HG03565 (cell line): ENCODE data around the gene ADNP2.

ENCODE experiments used
- ATAC-seq: cut with Tn5 transposase; IDR thresholded peaks from one replicate; pipeline ENCODE4 v1.9.1; 2021; ENCODE audit warnings: mild to moderate bottlenecking, moderate library complexity; ENCODE audit not compliant: unreplicated experiment

Gene ADNP2

DNA sequence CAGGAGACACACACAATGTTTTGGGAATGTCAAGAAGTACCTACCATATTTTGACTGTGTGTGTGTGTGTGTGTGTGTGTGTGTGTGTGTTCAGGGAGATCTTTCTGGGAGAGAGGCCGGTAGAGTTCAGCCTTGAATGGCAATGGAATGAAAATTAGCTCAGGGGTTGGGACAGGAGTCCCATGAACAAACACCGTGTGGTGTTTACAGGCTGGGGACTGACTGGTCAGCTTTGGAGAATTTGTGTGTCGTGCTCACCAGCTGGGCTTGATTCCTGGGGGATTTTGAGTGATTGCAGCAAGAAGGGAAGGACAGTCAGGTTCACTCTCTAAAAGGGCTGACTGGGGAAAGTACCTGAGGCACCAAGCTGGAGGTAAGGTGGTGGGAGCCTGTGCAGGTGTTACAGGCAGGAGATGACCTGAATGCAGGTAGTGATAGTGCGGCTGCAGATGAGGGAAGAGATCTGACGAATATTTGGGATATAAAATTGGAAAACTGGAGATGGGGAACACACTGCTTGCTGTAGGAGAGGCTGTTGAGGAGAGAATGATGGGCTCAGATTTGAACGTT is 2.5 kb upstream of the ADNP2 start:
- ATAC-seq, result no peak

DNA sequence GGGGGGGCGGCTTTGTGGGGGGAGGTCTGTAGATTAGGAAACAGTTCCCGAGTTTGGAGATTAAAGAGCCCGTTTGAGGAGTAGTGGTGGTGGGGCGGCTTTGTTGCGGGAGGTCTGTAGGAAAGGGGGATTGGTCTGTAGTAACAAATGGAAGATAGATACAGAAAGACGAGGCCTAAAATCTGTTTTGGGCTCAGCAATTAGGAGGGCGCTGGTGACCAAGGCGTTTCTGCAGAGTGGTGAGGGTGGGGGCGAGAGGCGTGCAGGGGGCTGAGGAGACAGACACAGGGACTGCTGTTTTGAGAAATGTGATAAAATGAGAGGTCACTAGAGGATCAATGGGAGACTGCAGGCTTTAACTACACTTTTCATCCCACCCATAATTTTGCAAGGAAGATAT is 1.6 kb upstream of the ADNP2 start:
- no peak for ATAC-seq

DNA sequence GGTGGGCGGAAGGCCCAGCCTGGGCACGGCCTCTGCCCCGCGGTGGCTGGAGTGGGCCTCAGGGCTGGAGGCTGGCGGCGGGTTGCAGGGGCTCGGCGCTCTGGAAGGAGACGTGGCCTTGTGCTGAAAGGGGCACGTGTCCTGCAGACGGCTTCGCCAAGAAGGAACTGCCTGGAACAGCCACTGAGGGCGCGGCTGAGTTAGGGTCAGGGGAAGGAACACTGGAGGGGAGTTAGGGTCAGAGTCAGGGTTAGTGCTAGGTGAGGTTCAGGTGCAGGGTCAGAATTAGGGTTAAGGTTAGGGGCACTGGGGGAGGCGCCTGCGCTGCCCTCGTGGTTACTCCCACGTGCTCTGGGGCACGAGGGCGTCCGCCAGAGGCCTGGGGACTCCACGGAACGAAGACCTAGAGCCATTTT is 933 bp upstream of the ADNP2 start:
- no peak for ATAC-seq

DNA sequence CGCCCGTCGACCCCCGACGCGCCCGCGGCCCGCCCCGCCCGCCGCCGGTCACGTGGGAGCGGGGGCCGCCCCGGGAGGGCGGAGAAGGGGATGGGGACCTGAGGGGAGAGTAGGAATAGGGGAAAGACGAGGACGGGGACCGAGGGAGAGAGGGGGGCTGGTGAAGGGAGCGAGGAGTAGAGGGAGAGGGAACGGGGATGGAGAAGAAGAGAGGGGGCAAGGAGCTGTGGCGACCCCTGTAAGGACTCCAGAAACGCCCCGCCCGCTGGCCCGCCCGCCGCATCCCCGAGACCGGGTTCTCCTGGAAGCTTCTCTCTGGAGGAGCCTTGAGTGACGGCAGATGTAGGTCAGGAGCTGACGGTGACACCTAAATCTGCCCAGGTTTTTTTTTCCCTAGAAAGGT is 615 bp downstream of the ADNP2 start:
- no peak for ATAC-seq

DNA sequence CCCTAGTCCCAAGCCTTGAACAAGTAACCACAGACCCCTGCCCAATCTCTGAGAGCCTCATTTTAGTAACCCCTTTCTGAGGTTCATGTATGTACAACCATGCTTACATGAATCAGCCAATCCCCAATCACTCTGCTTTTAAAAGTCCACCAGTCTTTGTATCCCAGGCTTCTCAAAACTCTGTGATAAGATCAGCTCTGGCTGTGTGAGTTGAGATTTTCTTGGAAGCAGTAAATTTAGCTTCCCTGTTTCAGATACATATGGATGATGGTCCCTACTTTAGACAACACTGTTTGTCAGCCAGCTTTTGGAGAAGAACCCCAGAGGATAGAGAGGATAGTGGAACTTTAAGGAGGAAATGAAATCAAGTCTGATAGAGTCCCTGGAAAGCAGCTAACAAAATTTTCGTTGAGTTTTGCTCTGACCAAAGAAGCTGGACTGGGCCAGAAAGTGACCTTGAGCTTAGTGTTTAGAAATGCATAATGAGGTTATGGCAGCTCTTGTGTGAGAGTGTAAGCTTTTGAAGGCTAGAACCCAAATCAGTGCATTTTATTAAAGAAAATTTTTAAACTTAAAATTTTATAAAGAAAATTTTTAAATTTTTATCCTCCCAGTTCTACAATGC is 3.7 kb downstream of the ADNP2 start:
- no peak for ATAC-seq

DNA sequence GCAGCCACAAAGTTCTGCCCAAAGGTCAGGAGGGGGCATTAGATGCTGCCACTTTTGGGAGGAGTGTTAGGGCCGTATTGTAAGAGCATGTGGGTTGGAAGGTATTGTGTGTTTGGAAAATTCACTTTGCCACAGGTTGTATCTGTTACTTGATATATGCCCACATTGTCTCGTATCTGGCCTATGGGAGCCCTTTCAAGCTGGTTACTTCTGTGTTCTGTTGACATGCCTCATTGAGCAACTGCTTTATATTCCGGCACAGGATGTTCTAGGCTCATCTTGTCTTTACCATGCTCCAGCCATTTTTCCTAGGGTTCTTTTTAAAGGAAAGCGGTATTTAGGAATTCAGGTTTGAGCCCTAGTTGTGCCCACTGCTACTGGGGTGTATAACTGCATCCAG is 6.0 kb downstream of the ADNP2 start:
- ATAC-seq, result no peak

DNA sequence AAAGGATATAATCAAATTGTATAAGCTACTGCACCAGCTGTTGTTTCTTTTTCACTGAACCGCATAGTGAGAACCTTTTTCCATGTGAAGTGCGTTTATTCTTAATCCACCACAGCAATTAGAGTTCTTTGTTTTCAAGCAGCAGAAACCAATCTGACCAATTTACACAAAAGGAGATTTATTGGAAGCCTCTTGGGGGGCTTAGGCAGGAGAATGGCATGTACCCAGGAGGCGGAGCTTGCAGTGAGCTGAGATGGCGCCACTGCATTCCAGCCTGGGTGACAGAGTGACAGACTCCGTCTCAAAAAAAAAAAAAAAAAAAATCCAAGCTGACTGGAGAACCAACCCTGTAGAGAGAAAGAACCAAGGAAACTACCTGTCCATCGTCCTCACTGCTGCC is 10.0 kb downstream of the ADNP2 start:
- no peak for ATAC-seq

DNA sequence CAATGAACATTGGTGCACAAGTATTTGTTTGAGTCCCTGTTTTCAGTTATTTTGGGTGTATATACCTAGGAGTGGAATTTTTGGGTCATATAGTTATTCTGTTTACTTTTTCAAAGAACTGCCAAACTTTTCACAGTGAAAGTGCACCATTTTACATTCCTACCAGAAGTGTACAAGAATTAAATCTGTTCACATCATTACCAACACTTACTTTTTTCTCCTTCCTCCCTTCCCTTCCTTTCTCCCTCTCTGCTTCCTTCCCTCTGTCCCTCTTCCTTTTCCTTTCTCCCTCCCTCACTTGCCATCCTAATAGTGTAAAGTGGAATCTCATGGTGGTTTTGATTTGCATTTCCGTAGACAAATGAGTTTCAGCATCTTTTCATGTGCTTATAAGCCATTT is 11.9 kb downstream of the ADNP2 start:
- ATAC-seq, result no peak

DNA sequence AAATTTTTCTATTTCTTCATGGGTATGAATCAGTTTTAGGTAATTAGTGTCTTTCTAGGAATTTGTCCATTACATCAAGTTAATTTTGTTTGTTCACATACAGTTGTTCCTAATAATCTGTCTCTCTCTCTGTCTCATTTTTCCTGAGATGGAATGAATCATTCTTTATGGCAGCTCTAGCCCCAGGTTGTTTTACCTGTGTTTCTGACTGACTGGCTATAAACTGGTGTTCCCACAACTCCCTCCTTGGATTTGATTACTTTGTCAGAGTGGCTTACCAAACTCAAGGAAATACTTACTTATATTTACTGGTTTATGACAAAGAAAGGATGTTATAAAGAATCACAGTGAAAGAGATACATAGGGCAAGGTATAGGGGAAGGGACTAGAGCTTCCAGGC is 15.1 kb downstream of the ADNP2 start:
- no peak for ATAC-seq

DNA sequence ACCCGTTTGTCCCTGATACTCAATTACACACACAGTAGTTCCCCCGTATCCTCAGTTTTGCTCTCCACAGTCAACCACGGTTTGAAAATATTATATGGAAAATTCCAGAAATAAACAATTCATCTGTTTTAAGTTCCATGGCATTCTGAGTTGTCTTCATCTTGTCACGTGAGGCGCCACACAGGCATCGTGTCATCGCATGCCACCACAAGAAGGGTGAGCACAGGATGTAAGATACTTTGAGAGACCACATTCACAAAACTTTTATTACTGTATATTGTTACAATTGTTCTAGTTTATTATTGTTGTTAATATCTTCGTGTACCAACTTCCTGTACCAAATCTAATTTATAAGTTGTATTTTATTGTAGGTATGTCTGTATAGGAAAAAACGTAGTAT is 17.7 kb downstream of the ADNP2 start:
- ATAC-seq, result no peak

DNA sequence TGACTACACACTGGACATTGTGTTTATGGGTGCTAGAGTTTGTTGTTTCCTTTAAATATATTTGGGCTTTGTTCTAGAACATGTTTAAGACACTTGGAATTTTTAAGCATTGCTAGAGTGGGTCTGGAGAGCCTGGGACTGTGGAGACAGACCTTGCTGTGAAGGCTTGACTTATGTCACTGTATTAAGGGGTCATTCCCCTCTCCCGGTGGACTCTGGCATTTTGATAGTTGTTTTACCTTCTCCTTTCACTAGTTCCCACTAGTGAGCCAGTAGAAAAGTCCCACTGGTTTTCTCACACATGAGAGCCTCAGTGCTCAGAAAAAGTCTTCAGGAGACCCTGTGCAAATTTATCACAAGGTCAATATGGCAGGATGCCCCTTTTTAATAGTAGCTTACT is 18.6 kb downstream of the ADNP2 start:
- no peak for ATAC-seq

DNA sequence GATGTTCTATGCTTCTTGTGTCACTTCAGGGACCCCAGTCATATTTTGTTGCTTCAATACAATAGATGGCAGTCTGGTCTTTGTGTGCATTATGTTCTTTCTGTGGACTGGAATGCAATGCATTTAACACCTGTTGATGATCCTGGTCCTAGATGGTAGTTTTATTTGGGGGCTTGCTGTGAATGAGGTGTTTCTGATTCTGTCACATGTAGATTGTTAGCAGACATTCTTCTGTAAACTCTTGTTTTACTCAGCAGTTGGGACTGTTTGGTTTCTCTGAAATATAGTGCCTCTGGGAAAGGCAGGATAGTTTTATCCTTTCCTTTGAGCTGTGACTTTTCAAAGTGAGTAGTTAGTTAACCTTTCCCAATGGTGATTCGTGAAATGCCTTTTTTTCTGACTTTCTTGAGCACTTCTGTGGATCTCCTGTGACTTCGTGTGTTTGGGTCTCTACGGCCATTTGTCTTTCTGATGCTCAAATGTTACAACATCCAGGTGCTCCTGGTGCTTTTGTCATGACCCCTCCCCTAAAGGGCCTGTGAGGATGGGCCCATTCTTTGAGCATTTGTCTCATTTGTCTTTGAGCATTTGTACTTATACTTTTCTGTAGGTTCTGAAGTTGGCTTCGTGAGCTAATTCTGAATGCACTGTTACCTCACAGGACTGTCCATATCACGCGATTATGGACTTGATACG is 20.8 kb downstream of the ADNP2 start:
- no peak for ATAC-seq

DNA sequence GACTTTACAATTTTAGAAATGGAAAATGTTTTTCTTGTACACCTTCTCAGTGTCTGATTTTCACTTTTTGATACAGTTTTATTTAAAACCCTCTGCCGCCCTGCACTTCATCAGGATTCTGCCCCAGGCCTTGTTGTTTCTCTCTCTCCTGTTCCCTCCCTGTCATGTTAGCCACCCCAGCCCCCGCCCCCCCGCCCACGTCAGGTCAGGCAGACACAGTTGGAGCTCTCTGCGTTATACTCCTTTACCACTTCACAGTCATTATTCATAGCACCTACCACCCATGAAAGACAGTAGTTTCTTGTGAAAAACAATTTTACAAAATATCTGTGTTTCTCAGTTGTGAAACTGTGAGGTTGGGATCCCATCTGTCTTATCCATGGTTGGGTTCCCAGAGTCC is 21.5 kb downstream of the ADNP2 start:
- ATAC-seq, result no peak

DNA sequence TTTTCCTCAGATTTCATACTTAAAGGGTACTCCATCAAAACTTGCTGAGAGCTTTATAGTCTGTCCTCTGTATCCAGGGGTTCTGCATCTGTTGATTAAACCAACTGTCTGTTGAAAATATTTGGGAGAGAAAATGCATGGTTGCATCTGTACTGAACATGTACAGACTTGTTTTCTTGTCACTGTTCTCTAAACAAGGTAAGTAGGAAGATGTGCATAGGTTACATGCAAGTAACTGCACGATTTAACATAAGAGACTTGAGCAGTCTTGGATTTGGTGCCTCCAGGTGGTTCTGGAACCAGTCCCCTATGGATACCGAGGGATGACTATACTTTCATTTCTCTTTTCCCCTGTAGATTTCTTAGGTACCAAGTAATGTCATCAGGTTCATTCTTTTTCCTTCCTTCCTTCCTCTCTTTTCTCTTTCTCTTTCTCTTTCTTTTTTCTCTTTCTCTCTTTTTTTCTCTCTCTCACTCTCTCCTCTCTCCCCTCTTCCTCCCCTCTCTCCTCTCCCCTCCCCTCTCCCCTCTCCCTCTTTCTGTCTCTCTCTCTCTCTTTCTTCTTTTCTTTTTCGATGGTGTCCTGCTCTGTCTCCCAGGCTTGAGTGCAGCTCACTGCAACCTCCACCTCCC is 23.2 kb downstream of the ADNP2 start:
- no peak for ATAC-seq

DNA sequence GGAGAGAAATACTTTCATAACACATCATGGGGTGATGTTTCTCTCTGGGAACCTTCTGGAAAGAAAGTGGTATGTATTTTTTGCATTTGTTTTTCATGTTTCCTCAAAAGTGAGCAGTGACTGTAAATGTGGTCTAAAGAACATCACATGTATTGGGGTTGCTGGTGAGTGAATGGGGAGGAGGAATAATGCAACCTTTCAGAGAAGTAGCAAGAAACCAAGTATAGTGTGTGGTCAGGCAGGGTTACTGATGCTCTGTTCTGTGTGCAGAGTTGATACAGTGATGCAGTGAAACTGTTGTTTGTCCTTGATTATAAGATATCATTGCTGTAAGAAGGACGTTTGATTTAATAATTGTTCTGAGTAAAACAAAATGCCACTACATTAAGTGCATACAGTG is 24.1 kb downstream of the ADNP2 start:
- ATAC-seq, result no peak

DNA sequence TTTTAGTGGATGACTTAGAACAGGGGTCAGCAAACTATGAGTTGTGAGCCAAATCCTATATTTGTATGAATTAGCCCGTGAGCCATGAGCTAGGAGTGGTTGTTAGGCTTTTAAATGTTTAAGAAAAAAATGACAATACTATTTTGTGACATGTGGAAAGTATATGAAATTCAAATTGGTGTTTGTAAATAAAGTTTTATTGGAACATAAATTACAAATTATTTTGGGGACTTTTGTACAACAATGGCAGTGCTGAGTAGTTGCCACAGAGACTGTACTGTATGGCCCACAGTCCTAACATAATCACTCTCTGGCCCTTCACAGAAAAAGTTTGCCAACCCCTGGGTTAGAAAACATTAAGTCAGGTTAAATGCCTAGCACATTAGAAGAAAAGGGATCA is 26.1 kb downstream of the ADNP2 start:
- no peak for ATAC-seq

DNA sequence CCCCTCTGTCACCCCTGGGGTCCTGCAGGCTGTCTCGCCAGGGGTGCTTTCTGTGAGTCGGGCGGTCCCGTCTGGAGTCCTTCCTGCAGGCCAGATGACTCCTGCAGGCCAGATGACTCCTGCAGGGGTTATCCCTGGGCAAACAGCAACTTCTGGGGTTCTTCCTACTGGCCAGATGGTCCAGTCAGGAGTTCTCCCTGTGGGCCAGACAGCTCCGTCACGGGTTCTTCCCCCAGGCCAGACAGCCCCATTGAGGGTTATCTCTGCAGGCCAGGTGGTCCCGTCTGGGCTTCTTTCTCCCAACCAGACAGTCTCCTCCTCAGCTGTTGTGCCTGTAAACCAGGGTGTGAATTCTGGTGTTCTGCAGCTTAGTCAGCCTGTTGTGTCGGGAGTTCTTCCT is 27.6 kb downstream of the ADNP2 start:
- ATAC-seq, result no peak

DNA sequence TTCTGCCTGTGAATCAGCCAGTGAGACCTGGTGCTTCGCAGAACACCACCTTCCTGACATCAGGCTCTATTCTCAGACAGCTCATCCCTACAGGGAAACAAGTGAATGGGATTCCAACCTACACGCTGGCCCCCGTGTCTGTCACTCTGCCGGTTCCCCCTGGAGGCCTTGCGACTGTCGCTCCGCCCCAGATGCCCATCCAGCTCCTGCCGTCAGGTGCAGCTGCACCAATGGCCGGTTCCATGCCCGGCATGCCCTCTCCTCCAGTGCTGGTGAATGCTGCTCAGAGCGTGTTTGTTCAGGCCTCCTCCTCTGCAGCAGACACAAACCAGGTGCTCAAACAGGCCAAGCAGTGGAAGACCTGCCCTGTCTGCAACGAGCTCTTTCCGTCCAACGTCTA is 28.1 kb downstream of the ADNP2 start:
- no peak for ATAC-seq

DNA sequence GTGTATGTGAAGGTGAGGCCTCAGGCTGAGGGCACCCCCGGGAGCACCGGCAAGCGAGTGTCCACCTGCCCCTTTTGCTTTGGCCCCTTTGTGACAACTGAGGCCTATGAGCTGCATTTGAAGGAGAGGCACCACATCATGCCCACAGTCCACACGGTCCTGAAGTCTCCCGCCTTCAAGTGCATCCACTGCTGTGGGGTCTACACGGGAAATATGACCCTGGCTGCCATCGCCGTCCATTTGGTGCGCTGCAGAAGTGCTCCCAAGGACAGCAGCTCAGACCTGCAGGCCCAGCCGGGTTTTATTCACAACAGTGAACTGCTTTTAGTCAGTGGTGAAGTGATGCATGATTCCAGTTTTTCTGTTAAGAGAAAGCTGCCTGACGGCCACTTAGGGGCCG is 28.9 kb downstream of the ADNP2 start:
- no peak for ATAC-seq

DNA sequence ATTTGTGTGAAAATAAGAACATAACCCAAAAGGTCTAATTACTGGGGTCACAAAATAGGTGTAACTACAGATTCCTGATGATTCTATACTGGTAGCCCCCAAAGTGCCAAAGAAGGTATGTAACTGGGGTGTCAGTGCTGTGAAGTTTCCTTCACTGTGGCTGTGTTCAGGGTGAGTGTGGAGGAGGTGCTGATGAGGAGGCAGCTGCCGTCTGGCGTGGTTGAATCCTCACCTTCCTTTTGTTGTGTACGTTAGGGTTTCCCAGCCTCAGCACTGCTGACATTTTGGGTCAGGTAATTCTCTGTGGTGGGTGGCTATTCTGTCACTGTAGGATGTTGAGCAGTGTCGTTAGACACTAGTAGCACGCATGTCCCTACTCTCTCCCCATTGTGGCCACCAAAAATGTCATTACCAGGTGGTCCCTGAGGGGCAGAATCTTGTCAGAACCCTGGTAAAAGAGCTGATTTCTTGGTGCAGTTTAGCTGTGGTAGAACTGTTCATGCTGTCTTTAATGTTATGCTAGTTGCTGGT is 31.5 kb downstream of the ADNP2 start:
- ATAC-seq, result no peak

DNA sequence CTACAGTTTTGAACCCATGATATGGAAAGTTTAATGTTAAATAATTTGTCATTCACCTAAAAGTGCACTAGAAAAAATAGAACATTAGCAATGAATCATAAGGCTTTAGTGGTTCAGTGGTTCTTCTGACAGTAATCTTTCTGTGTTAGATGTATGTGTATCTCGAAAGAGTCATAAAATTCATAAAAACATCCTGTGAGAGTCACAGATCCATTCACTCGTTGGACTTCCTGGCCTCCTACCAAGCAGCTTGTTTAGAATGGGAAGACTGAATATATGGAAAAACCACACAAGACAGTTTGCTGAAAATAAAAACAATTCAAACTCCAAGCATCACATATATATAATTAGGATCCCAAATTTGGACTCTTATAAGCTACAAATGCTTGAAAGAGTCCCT is 34.8 kb downstream of the ADNP2 start:
- no peak for ATAC-seq

DNA sequence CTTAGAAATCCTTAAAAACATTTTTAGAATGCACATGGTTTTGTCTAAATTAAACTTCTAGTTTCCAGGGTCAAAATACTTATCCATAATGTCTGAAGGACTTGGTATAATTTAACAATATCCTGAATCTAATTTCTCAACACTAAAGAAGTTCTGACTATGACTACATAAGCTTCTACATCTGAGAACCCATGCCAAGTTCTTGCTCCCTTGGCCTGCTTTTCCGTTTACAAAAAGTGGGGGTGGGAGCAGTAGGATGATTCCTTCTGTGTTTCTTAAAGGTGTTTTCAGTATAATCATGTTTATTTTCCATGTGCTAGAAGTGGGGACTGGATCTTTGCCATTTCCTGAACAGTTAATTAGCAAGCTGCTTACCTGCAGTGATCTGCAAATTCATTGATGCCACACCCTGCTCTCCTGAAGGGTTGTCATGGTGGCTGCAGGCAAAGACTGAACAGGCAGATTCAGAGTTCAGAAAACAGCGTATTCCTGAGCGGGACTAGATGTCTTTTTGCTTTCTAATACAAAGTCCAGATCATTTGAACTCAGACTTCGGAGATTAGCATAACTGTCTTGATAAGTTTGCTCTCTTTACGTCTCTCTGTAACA is 36.2 kb downstream of the ADNP2 start:
- no peak for ATAC-seq
